Nephron progenitor cell (in vitro differentiated cells): ENCODE measurements around the gene KCNQ2.

Experiments used
- DNase-seq: peaks from one replicate; pipeline ENCODE4 v3.0.0; 2021
- H3K27ac Mint-ChIP-seq: 2 replicates; pipeline ENCODE4 v1.8.0; 2021; ENCODE audit warnings: mild to moderate bottlenecking, moderate library complexity, mixed read lengths
- H3K27me3 Mint-ChIP-seq: 2 replicates; pipeline ENCODE4 v1.8.0; 2021; ENCODE audit warnings: mild to moderate bottlenecking, low read depth, mixed read lengths; ENCODE audit not compliant: poor library complexity
- H3K36me3 Mint-ChIP-seq: 2 replicates; pipeline ENCODE4 v1.8.0; 2021; ENCODE audit warnings: low read depth, mixed read lengths
- H3K4me1 Mint-ChIP-seq: 2 replicates; pipeline ENCODE4 v1.8.0; 2021; ENCODE audit warnings: mixed read lengths
- H3K4me3 Mint-ChIP-seq: 2 replicates; pipeline ENCODE4 v1.8.0; 2021; ENCODE audit warnings: mild to moderate bottlenecking, moderate library complexity, mixed read lengths
- H3K9me3 Mint-ChIP-seq: 2 replicates; pipeline ENCODE4 v1.8.0; 2021; ENCODE audit warnings: mild to moderate bottlenecking, moderate library complexity, mixed read lengths
- CTCF ChIP-seq: fragments of 200-600 bp; sonication (generic); IDR thresholded peaks from 2 replicates; pipeline ENCODE4 v1.5.0; 2021; ENCODE audit warnings: antibody characterized with exemption

Gene KCNQ2

GRCh38 chr20:63475209-63475608, 2.8 kb upstream of the KCNQ2 start:
- DNase-seq: peak; percentile 81
- H3K4me3 Mint-ChIP-seq: no peak overlapping the region
- TF ChIP-seq CTCF: no peak
- peaks cover 77% of the 10 kb centered on the region for H3K27me3 Mint-ChIP-seq
- no peaks in the 10 kb centered on the region for H3K36me3 Mint-ChIP-seq
- H3K4me1 Mint-ChIP-seq: peaks cover 3% of the 10 kb centered on the region
- no peaks in the 10 kb centered on the region for H3K9me3 Mint-ChIP-seq
- H3K27ac Mint-ChIP-seq: no peak overlapping the region

GRCh38 chr20:63473555-63474449, 1.3 kb upstream of the KCNQ2 start:
- no peak for TF ChIP-seq CTCF
- Mint-ChIP-seq H3K9me3 (no peaks in the 10 kb centered on the region), H3K27ac (no peak overlapping the region), H3K36me3 (no peaks in the 10 kb centered on the region), H3K27me3 (peaks cover 71% of the 10 kb centered on the region), H3K4me1 (peaks cover 5% of the 10 kb centered on the region), H3K4me3 (peak overlapping the region; percentile 13)
- DNase-seq: no peak

GRCh38 chr20:63472862-63473390, 471 bp upstream of the KCNQ2 start:
- H3K27ac Mint-ChIP-seq: no peak overlapping the region
- H3K4me3 Mint-ChIP-seq: no peak overlapping the region
- H3K27me3 Mint-ChIP-seq: peaks cover 62% of the 10 kb centered on the region
- no peak for DNase-seq
- peaks cover 5% of the 10 kb centered on the region for H3K4me1 Mint-ChIP-seq
- no peaks in the 10 kb centered on the region for H3K36me3 Mint-ChIP-seq
- H3K9me3 Mint-ChIP-seq: no peaks in the 10 kb centered on the region
- TF ChIP-seq CTCF: no peak

GRCh38 chr20:63471717-63471980, 806 bp downstream of the KCNQ2 start:
- TF ChIP-seq CTCF: no peak
- peaks cover 10% of the 10 kb centered on the region for H3K4me1 Mint-ChIP-seq
- H3K4me3 Mint-ChIP-seq: peak overlapping the region; percentile 71
- H3K27ac Mint-ChIP-seq: no peak overlapping the region
- H3K36me3 Mint-ChIP-seq: no peaks in the 10 kb centered on the region
- H3K9me3 Mint-ChIP-seq: no peaks in the 10 kb centered on the region
- peak; percentile 52 for DNase-seq
- H3K27me3 Mint-ChIP-seq: peaks cover 49% of the 10 kb centered on the region

GRCh38 chr20:63471002-63471716, 1.3 kb downstream of the KCNQ2 start:
- TF ChIP-seq CTCF: no peak
- no peaks in the 10 kb centered on the region for H3K36me3 Mint-ChIP-seq
- peaks cover 10% of the 10 kb centered on the region for H3K4me1 Mint-ChIP-seq
- H3K27me3 Mint-ChIP-seq: peaks cover 44% of the 10 kb centered on the region
- H3K27ac Mint-ChIP-seq: no peak overlapping the region
- H3K9me3 Mint-ChIP-seq: no peaks in the 10 kb centered on the region
- H3K4me3 Mint-ChIP-seq: peak overlapping the region; percentile 71
- peak; percentile 42 for DNase-seq
